Transverse colon (tissue), 4 donors: Measurements from ENCODE around the gene CXorf38.

Experiments used
- POLR2AphosphoS5 ChIP-seq, 3 donors: sonication (generic); formaldehyde crosslinking; IDR thresholded peaks; one replicate each; pipeline ENCODE4 v1.6.1; 2016; ENCODE audit warnings: antibody characterized with exemption in 3 of 3
- TF ChIP-seq, protein P1 (sequence below), 5 experiments: fragments of 200-600 bp in 3 of 5; fragments of 450-650 bp in 2 of 5; sonication (generic) in 3 of 5; IDR thresholded peaks; 1 replicate in 2 of 5; 2 replicates in 3 of 5; pipeline ENCODE4 v1.5.1; 2016 to 2017; ENCODE audit warnings: antibody characterized with exemption in 5 of 5, inconsistent platforms in 3 of 5, mild to moderate bottlenecking in 2 of 5, moderate library complexity in 1 of 5

DNA sequence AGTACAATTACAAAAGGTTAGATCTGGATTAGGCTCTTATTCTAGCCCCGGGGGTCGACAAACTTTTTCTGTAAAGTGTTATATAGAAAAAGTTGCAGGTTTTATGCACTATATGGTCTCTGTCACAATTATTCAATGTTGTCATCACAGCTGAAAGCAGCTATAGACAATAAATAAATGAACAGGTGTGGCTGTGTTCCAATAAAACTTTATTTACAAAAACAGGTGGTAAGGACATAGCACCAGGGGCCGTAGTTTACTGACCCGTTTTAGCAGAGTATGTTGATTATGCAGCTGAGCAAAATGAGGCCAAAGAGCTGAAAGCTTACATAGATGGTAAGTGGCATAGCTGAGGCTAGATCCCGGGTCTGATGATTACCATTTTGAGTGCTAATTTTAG lies 13.0 kb upstream of the CXorf38 start:
- TF ChIP-seq, protein P1, sequence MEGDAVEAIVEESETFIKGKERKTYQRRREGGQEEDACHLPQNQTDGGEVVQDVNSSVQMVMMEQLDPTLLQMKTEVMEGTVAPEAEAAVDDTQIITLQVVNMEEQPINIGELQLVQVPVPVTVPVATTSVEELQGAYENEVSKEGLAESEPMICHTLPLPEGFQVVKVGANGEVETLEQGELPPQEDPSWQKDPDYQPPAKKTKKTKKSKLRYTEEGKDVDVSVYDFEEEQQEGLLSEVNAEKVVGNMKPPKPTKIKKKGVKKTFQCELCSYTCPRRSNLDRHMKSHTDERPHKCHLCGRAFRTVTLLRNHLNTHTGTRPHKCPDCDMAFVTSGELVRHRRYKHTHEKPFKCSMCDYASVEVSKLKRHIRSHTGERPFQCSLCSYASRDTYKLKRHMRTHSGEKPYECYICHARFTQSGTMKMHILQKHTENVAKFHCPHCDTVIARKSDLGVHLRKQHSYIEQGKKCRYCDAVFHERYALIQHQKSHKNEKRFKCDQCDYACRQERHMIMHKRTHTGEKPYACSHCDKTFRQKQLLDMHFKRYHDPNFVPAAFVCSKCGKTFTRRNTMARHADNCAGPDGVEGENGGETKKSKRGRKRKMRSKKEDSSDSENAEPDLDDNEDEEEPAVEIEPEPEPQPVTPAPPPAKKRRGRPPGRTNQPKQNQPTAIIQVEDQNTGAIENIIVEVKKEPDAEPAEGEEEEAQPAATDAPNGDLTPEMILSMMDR (IDR thresholded peaks at IDR 0.05), result no peak
- no peak for TF ChIP-seq POLR2AphosphoS5 (IDR thresholded peaks at IDR 0.05)
